ENCODE results near the gene C1orf146. TPM values are rescaled to one million over a fixed set of nuclear protein-coding genes. Genes with fewer than 3 reads are reported as not detected.

C1orf146 gene
- total RNA-seq, 1 donor from 2014 or later = not detected

DNA sequence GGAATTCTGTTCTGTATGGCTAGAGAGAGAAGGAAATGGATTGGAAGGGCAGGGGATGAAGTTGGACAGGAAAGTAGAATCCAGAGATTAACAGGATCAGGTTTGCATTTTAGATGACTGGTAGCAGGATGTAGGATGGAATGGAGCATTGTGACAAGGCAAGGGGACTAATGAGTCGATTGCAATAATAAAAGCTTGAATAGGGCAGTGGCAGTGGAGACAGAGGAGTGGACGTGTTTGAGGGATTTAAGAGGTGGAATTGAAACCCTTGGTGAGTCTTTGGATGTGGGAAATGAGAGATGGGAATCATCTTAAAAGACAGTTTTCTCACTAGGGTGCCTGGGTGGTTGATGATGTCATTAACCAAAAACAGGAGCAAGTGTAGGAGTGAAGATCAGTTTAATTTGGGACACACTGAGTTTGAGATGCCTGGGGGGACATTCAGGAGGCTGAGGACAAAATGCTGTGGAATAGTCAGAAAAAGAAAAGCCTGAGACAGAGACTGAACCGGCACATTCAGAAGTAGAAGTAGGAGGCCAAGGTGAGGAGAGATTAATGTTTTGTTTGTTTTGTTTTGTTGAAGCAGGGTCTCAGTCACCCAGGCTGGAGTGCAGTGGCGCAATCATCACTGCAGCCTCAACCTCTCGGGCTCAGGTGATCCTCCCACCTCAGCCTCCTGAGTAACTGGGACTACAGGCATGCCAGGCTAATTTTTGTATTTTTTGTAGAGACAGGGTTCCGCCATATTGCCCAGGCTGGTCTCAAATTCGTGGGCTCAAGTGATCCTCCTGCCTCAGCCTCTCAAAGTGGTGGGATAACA, 29.1 kb upstream of the C1orf146 start:
- Histone ChIP-seq H3K9me3 (replicated peaks) (no peaks in the 10 kb centered on the region), H3K36me3 (peaks cover 10% of the 10 kb centered on the region), H3K4me3 (no peak overlapping the region), H3K4me1 (no peaks in the 10 kb centered on the region), H3K27ac (replicated peaks) (no peak overlapping the region), H3K27me3 (ENCODE audit: low read depth) (no peaks in the 10 kb centered on the region)
- intact Hi-C loops (cut with micrococcal nuclease) = no loop called here
- TF ChIP-seq, protein P1, sequence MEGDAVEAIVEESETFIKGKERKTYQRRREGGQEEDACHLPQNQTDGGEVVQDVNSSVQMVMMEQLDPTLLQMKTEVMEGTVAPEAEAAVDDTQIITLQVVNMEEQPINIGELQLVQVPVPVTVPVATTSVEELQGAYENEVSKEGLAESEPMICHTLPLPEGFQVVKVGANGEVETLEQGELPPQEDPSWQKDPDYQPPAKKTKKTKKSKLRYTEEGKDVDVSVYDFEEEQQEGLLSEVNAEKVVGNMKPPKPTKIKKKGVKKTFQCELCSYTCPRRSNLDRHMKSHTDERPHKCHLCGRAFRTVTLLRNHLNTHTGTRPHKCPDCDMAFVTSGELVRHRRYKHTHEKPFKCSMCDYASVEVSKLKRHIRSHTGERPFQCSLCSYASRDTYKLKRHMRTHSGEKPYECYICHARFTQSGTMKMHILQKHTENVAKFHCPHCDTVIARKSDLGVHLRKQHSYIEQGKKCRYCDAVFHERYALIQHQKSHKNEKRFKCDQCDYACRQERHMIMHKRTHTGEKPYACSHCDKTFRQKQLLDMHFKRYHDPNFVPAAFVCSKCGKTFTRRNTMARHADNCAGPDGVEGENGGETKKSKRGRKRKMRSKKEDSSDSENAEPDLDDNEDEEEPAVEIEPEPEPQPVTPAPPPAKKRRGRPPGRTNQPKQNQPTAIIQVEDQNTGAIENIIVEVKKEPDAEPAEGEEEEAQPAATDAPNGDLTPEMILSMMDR (IDR thresholded peaks at IDR 0.05; ENCODE audit: borderline replicate concordance) = no peak
- no peak for DNase-seq

GRCh38 chr1:92191726-92192125, 26.0 kb upstream of the C1orf146 start:
- DNase-seq = no peak
- no peaks in the 10 kb centered on the region for H3K4me1 ChIP-seq
- intact Hi-C loops (cut with micrococcal nuclease) = no loop called here

DNA sequence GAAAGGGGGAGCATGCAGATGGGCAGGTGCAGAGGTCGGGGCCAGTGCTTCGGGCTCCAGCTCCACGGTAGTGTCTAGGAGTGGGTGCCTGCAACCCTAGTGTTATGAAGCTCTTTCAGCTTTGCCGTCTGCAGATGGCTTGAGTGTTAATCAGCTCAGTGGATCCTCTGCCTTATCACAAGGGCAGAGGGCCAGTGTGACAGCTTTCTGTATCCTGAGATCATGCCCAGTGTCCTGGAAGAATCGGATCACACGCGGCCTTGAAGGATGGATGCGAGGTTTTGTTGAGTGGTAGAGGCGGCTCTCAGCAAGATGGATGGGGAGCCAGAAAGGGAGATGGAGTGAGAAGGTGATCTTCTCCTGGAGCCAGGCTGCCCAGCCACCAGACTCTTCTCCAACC, 25.5 kb upstream of the C1orf146 start:
- no peaks in the 10 kb centered on the region for H3K27me3 ChIP-seq (ENCODE audit: low read depth)
- no peaks in the 10 kb centered on the region for H3K9me3 ChIP-seq (replicated peaks)
- DNase-seq = no peak
- no peak overlapping the region for H3K4me3 ChIP-seq
- intact Hi-C loops (cut with micrococcal nuclease) = no loop called here
- H3K36me3 ChIP-seq = no peaks in the 10 kb centered on the region
- no peaks in the 10 kb centered on the region for H3K4me1 ChIP-seq
- TF ChIP-seq, protein P1 (IDR thresholded peaks at IDR 0.05; ENCODE audit: borderline replicate concordance) = no peak
- no peak overlapping the region for H3K27ac ChIP-seq (replicated peaks)

More at GRCh38 chr1:92191726-92192125, 26.0 kb upstream of the C1orf146 start:
- no peak overlapping the region for H3K4me3 ChIP-seq
- TF ChIP-seq, protein P1 (IDR thresholded peaks at IDR 0.05; ENCODE audit: borderline replicate concordance) = no peak
- H3K36me3 ChIP-seq = no peaks in the 10 kb centered on the region
- no peaks in the 10 kb centered on the region for H3K9me3 ChIP-seq (replicated peaks)
- H3K27me3 ChIP-seq (ENCODE audit: low read depth) = no peaks in the 10 kb centered on the region
- H3K27ac ChIP-seq (replicated peaks) = no peak overlapping the region

GRCh38 chr1:92194511-92194910, 23.2 kb upstream of the C1orf146 start:
- Histone ChIP-seq H3K27ac (replicated peaks) (no peak overlapping the region), H3K27me3 (ENCODE audit: low read depth) (no peaks in the 10 kb centered on the region), H3K36me3 (no peaks in the 10 kb centered on the region), H3K4me1 (no peaks in the 10 kb centered on the region), H3K9me3 (replicated peaks) (no peaks in the 10 kb centered on the region), H3K4me3 (no peak overlapping the region)
- no peak for DNase-seq
- intact Hi-C loops (cut with micrococcal nuclease) = no loop called here
- TF ChIP-seq, protein P1 (IDR thresholded peaks at IDR 0.05; ENCODE audit: borderline replicate concordance) = no peak

DNA sequence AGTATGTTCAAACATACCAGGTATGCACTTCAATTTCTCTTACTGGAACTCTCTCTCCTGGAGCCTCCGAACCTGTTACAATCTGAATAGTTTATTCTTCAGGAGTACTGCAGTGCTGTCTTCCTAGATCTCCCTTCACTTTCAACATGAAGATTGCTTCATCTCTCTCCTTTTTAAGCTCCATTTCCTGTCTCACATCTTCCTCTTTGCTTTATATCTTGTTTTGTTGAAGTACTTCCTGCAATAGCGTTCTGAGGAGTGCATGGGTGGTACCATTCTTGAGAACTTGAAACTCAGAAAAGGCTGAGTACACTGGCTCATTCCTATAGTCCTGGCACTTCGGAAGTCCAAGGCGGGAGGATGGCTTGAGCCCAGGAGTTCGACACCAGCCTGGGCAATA, 15.7 kb upstream of the C1orf146 start:
- TF ChIP-seq, protein P1 (IDR thresholded peaks at IDR 0.05; ENCODE audit: borderline replicate concordance) = no peak
- H3K9me3 ChIP-seq (replicated peaks) = peaks cover 15% of the 10 kb centered on the region
- H3K27me3 ChIP-seq (ENCODE audit: low read depth) = no peaks in the 10 kb centered on the region
- no peak for DNase-seq
- intact Hi-C loops (cut with micrococcal nuclease) = no loop called here
- H3K4me1 ChIP-seq = no peaks in the 10 kb centered on the region
- no peaks in the 10 kb centered on the region for H3K36me3 ChIP-seq
- no peak overlapping the region for H3K4me3 ChIP-seq
- no peak overlapping the region for H3K27ac ChIP-seq (replicated peaks)

Measured in left ventricle myocardium inferior (tissue), 1 donor.